Calu3 (cell line): ENCODE data around the gene ID3. TPM values are rescaled to one million over a fixed set of nuclear protein-coding genes. Genes with fewer than 3 reads are reported as not detected.

Experiments used
- BruUV-seq: library from RNA; stranded (reverse); fragments of 400-500 nt; replicated peaks from 2 replicates; lab custom pipeline; 2021; lab: Mats Ljungman, UMichigan
- CTCF ChIA-PET: fragments of 300-600 bp; sonication (Branson Sonifier 250); formaldehyde crosslinking; loops from one replicate; lab custom pipeline; 2022; ENCODE audit warnings: antibody characterized with exemption; lab: Charles Lee
- DNase-seq: peaks from one replicate; pipeline ENCODE4 v3.0.0; 2022
- H3K27ac Mint-ChIP-seq: one replicate; pipeline ENCODE4 v1.8.0; 2022; ENCODE audit warnings: mixed read lengths; ENCODE audit not compliant: unreplicated experiment
- H3K27me3 Mint-ChIP-seq: one replicate; pipeline ENCODE4 v1.8.0; 2022; ENCODE audit warnings: mixed read lengths; ENCODE audit not compliant: unreplicated experiment
- H3K36me3 Mint-ChIP-seq: one replicate; pipeline ENCODE4 v1.8.0; 2022; ENCODE audit warnings: mild to moderate bottlenecking, moderate library complexity, mixed read lengths; ENCODE audit not compliant: insufficient read depth, unreplicated experiment
- H3K4me1 Mint-ChIP-seq: one replicate; pipeline ENCODE4 v1.8.0; 2022; ENCODE audit warnings: mild to moderate bottlenecking, low read depth, mixed read lengths; ENCODE audit not compliant: unreplicated experiment
- H3K4me3 Mint-ChIP-seq: one replicate; pipeline ENCODE4 v1.8.0; 2022; ENCODE audit warnings: mild to moderate bottlenecking, low read depth, moderate library complexity, mixed read lengths; ENCODE audit not compliant: unreplicated experiment
- H3K9me3 Mint-ChIP-seq: one replicate; pipeline ENCODE4 v1.8.0; 2022; ENCODE audit warnings: low read depth, mixed read lengths; ENCODE audit not compliant: unreplicated experiment
- intact Hi-C: fragments of 100-400 bp; cut with micrococcal nuclease; formaldehyde crosslinking; loops from one replicate; pipeline ENCODE4 v1.10.0; 2022; ENCODE audit not compliant: unreplicated experiment
- total RNA-seq: library from RNA; stranded (reverse); gene quantifications from 2 replicates; pipeline ENCODE4 v1.2.3, GENCODE V29; 2022
- TF ChIP-seq, protein P1 (sequence below): fragments of 200-600 bp; IDR thresholded peaks from one replicate; pipeline ENCODE4 v1.8.0; 2022; ENCODE audit warnings: antibody characterized with exemption; ENCODE audit not compliant: unreplicated experiment

Gene ID3
- total RNA-seq, 1 experiment from 2014 or later, result 25.2 TPM

DNA sequence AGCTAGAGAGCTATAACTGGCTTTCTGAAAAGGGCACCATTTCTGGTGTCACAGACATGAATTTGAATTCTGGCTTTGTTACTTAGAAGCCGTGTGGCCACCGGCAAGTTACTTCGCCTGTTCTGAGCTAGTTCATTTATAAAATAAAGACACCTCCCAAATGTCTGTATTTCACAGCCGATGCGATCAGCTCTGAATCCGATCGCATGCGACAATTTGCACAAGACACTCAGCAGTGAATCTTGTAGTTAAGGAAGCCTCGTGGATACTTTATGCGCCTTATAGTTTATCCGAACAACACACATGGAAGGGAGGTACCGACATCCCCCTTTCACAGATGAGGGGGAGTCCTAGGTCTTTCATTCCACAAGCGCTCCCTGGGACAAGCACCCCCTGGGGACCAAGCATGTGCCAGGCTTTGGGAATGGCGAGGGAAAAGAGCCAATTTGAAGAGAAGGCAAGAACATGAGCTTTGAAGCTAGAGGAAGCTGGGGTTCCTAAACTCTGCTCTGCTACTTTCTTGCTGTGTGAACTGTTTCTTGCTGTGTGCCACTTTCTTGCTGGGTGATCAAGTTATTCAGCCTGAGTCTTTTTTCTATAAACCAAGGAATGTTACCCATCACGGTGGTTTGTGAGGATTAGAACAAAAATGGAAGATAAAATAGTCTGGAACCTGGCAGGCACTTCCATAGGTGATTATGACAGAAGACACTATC is 3.9 kb downstream of the ID3 start:
- CTCF ChIA-PET, result interaction anchor here (0.6 to 1.5 kb wide), 3 partner anchors 79 to 190 kb away, joined by 4 to 5 read pairs (median 4); no protein-coding TSS in a partner anchor
- intact Hi-C loops, result no loop called here

DNA sequence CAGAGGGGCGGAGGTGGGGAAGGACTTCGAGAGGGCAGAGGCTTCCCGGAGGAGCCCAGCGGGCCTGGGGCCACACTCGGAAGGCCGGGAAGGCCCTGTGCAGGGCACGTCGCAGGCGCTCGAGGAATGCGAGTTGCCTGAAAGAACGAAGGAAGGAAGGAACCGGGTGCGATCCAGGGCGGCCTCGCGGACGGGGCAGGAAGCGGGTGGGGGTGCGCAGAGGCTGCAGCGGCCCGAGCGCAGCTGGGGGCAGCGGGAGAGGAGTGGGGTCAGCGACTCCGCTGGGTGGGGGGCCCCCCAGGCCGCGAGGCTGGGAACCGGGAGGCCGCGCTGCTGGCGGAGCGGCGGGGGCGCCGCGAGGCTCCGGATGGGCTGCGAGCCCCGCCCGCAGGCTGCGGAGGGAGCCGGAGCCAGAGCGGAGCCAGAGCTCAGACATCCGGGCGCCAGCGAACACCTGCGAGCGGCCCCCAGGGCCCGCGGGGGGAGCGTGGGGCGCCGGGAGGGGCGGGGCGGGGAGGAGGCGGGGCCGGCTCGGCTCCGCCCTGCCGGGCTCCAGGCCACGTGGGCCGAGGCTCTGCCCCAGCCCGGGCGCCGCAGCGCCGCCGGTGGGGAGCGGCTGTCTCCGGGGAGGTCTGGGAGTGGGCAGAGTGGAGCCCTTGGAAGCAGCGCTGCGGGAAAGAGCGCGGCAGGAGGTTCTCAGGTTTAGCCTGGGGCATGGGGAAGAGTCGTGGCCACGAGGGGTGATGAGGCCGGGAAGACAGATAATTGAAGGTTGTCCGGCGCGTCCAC is 4.6 kb downstream of the ID3 start:
- DNase-seq, result peak; percentile 75
- peak overlapping the region; percentile 79 for H3K27ac Mint-ChIP-seq
- intact Hi-C loops, result no loop called here
- peaks cover 34% of the 10 kb centered on the region for H3K4me1 Mint-ChIP-seq
- no TSS peak for BruUV-seq
- TF ChIP-seq, protein P1, sequence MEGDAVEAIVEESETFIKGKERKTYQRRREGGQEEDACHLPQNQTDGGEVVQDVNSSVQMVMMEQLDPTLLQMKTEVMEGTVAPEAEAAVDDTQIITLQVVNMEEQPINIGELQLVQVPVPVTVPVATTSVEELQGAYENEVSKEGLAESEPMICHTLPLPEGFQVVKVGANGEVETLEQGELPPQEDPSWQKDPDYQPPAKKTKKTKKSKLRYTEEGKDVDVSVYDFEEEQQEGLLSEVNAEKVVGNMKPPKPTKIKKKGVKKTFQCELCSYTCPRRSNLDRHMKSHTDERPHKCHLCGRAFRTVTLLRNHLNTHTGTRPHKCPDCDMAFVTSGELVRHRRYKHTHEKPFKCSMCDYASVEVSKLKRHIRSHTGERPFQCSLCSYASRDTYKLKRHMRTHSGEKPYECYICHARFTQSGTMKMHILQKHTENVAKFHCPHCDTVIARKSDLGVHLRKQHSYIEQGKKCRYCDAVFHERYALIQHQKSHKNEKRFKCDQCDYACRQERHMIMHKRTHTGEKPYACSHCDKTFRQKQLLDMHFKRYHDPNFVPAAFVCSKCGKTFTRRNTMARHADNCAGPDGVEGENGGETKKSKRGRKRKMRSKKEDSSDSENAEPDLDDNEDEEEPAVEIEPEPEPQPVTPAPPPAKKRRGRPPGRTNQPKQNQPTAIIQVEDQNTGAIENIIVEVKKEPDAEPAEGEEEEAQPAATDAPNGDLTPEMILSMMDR, result no peak
- peak overlapping the region; percentile 95 for H3K4me3 Mint-ChIP-seq
- H3K9me3 Mint-ChIP-seq, result no peaks in the 10 kb centered on the region
- no peaks in the 10 kb centered on the region for H3K27me3 Mint-ChIP-seq
- H3K36me3 Mint-ChIP-seq, result peaks cover 41% of the 10 kb centered on the region
- CTCF ChIA-PET, result interaction anchor here (0.6 to 1.5 kb wide), 5 partner anchors 40 to 191 kb away, joined by 3 to 5 read pairs (median 4); no protein-coding TSS in a partner anchor

More for the DNA sequence above, 3.9 kb downstream of the ID3 start:
- Mint-ChIP-seq H3K4me1 (peaks cover 41% of the 10 kb centered on the region), H3K27me3 (no peaks in the 10 kb centered on the region), H3K27ac (peak overlapping the region; percentile 58), H3K4me3 (peak overlapping the region; percentile 95), H3K9me3 (no peaks in the 10 kb centered on the region), H3K36me3 (peaks cover 43% of the 10 kb centered on the region)
- DNase-seq, result no peak
- TF ChIP-seq, protein P1, result no peak
- no TSS peak for BruUV-seq

DNA sequence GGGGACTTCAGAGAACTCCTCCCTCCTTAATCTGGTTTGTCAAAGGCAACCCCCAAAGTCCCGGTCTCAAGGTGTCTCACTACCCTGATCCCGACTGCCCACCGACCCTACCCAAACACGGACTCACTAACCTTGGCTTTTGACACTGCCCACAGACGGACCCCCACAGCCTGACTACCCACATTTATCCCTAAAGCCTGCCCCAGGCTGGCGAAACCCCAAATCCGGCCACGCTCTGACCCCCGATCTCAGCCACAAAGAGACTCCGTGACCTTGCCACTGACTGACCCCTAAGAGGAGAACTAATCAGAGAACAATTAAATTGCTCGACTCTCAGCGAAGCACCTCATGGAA is 5.2 kb downstream of the ID3 start:
- Mint-ChIP-seq H3K27ac (peak overlapping the region; percentile 79), H3K27me3 (no peaks in the 10 kb centered on the region), H3K9me3 (no peaks in the 10 kb centered on the region), H3K36me3 (peaks cover 35% of the 10 kb centered on the region), H3K4me3 (peak overlapping the region; percentile 95), H3K4me1 (peaks cover 32% of the 10 kb centered on the region)
- TF ChIP-seq, protein P1, result no peak
- BruUV-seq, result no TSS peak
- no peak for DNase-seq
- CTCF ChIA-PET, result interaction anchor here (0.6 to 1.5 kb wide), 3 partner anchors 81 to 98 kb away, joined by 3 to 5 read pairs (median 4); no protein-coding TSS in a partner anchor
- intact Hi-C loops, result no loop called here

DNA sequence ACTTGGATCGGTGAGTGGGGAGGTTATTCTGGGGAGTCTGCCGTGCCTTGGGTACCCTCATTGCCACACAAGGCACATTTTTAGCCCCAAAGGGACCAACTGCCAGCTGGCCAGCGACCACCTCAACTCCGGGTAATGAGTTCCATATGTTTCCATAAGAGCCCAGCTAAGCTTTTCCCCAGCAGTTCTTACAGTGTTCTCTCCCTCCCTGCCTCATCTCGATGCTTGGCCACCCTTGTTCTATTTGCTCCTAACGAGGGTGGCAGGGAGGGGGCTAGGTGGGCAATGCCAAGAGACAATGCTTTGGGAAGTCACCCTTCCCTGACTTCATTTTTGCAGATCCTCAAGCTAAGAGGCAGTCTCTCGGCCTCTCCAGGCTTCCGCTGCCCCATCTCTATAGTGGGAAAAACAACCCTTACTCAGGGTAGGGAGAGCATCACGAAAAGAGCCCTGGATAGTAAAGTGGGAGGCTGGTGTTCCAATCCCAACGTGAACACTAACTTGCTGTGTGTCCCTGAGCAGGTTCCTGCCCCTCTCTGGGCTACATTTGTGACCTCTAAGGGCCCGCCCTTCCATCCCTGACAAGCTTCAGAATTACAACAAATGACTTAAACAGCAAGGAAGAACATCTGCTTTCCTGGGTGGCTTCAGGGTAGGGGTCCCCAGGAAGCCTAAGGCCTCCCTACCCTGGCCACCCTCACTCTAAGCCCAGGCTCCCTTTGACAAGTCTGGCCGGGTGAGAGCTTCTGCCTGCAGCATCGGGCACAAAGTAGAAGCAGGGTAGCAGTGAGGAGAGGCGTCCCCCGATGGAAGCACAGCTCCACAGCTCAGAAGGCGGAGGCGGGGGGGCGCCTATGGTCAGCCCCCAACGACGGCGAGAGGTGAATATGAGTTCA is 5.8 kb downstream of the ID3 start:
- Mint-ChIP-seq H3K4me1 (peaks cover 32% of the 10 kb centered on the region), H3K9me3 (no peaks in the 10 kb centered on the region), H3K36me3 (peaks cover 29% of the 10 kb centered on the region), H3K4me3 (peak overlapping the region; percentile 95), H3K27me3 (no peaks in the 10 kb centered on the region), H3K27ac (no peak overlapping the region)
- no peak for DNase-seq
- TF ChIP-seq, protein P1, result no peak
- no TSS peak for BruUV-seq
- CTCF ChIA-PET, result interaction anchor here (0.7 kb wide), 3 partner anchors 25 to 749 kb away, joined by 3 to 5 read pairs (median 3); no protein-coding TSS in a partner anchor
- intact Hi-C loops, result no loop called here
